WTC11 (cell line): ENCODE results near the gene GRPR. TPM values are rescaled to one million over a fixed set of nuclear protein-coding genes. Genes with fewer than 3 reads are reported as not detected.

ENCODE experiments used
- ATAC-seq: fragments of 200-7000 bp; cut with Tn5 transposase; 2 replicates; pipeline ENCODE4 v1.10.0; 2021; ENCODE audit warnings: mild to moderate bottlenecking, moderate library complexity
- CTCF ChIA-PET: fragments of 300-600 bp; sonication (Branson Sonifier 250); formaldehyde crosslinking; loops from one replicate; lab custom pipeline; 2021; ENCODE audit warnings: antibody characterized with exemption; lab: Charles Lee
- POLR2A ChIA-PET: fragments of 350-600 bp; sonication (Branson Sonifier 250); formaldehyde crosslinking; loops from one replicate; lab custom pipeline; 2021; ENCODE audit warnings: antibody characterized with exemption; lab: Charles Lee
- DNase-seq: peaks from one replicate; pipeline ENCODE4 v3.0.0; 2021; ENCODE audit warnings: low spot score
- H3K27ac Mint-ChIP-seq: 2 replicates; pipeline ENCODE4 v1.8.0; 2021; ENCODE audit warnings: mixed read lengths
- H3K27me3 Mint-ChIP-seq: 2 replicates; pipeline ENCODE4 v1.8.0; 2021; ENCODE audit warnings: low read depth, mild to moderate bottlenecking, moderate library complexity, mixed read lengths
- H3K36me3 Mint-ChIP-seq: 2 replicates; pipeline ENCODE4 v1.8.0; 2021; ENCODE audit warnings: mixed read lengths
- H3K4me1 Mint-ChIP-seq: 2 replicates; pipeline ENCODE4 v1.8.0; 2022; ENCODE audit warnings: mixed read lengths
- H3K4me3 Mint-ChIP-seq: 2 replicates; pipeline ENCODE4 v1.8.0; 2021; ENCODE audit warnings: mild to moderate bottlenecking, moderate library complexity, mixed read lengths
- H3K9me3 Mint-ChIP-seq: 2 replicates; pipeline ENCODE4 v1.8.0; 2021; ENCODE audit warnings: mixed read lengths
- ATF1 ChIP-seq: sonication (generic); formaldehyde crosslinking; IDR thresholded peaks from 2 replicates; pipeline ENCODE4 v1.8.1; 2023; ENCODE audit warnings: mild to moderate bottlenecking, moderate library complexity, missing genetic modification reagents
- ATF2 ChIP-seq: sonication (generic); formaldehyde crosslinking; IDR thresholded peaks from 2 replicates; pipeline ENCODE4 v1.8.1; 2022; ENCODE audit warnings: low read depth, missing genetic modification reagents, borderline replicate concordance
- CREB1 ChIP-seq: sonication (generic); formaldehyde crosslinking; IDR thresholded peaks from 2 replicates; pipeline ENCODE4 v1.8.0; 2023; ENCODE audit warnings: mild to moderate bottlenecking, missing genetic modification reagents
- E2F5 ChIP-seq: sonication (generic); formaldehyde crosslinking; IDR thresholded peaks from 2 replicates; pipeline ENCODE4 v1.8.1; 2022; ENCODE audit warnings: mild to moderate bottlenecking, moderate library complexity, missing genetic modification reagents
- EMX1 ChIP-seq: fragments of 250-450 bp; sonication (Bioruptor Pico); IDR thresholded peaks from 2 replicates; pipeline ENCODE4 v1.8.0; 2021; ENCODE audit warnings: mild to moderate bottlenecking
- ETV6 ChIP-seq: sonication (generic); formaldehyde crosslinking; IDR thresholded peaks from 2 replicates; pipeline ENCODE4 v1.8.1; 2022; ENCODE audit warnings: mild to moderate bottlenecking, missing genetic modification reagents
- FOXJ3 ChIP-seq: sonication (generic); formaldehyde crosslinking; IDR thresholded peaks from 2 replicates; pipeline ENCODE4 v1.9.0; 2021; ENCODE audit warnings: missing genetic modification reagents, mild to moderate bottlenecking, borderline replicate concordance
- FOXK1 ChIP-seq: sonication (generic); formaldehyde crosslinking; IDR thresholded peaks from 2 replicates; pipeline ENCODE4 v1.8.0; 2022; ENCODE audit warnings: mild to moderate bottlenecking, moderate library complexity, missing genetic modification reagents
- GRHL2 ChIP-seq: fragments of 250-450 bp; sonication (Bioruptor Pico); IDR thresholded peaks from 2 replicates; pipeline ENCODE4 v1.8.0; 2022; ENCODE audit warnings: mild to moderate bottlenecking, moderate library complexity; ENCODE audit not compliant: insufficient replicate concordance, severe bottlenecking
- GTF2I ChIP-seq: fragments of 250-450 bp; sonication (Bioruptor Pico); conservative IDR thresholded peaks from 2 replicates; pipeline ENCODE4 v1.4.0; 2021; ENCODE audit warnings: mild to moderate bottlenecking
- HMGXB4 ChIP-seq: sonication (generic); formaldehyde crosslinking; IDR thresholded peaks from 2 replicates; pipeline ENCODE4 v1.8.1; 2023; ENCODE audit warnings: mild to moderate bottlenecking, moderate library complexity, missing genetic modification reagents
- KAT7 ChIP-seq: sonication (generic); formaldehyde crosslinking; IDR thresholded peaks from 2 replicates; pipeline ENCODE4 v1.8.1; 2023; ENCODE audit warnings: missing genetic modification reagents, mild to moderate bottlenecking, borderline replicate concordance
- MLX ChIP-seq: sonication (generic); formaldehyde crosslinking; IDR thresholded peaks from 2 replicates; pipeline ENCODE4 v1.8.1; 2023; ENCODE audit warnings: mild to moderate bottlenecking, missing genetic modification reagents, moderate library complexity
- MXD4 ChIP-seq: fragments of 250-450 bp; sonication (Bioruptor Pico); IDR thresholded peaks from 2 replicates; pipeline ENCODE4 v1.8.0; 2021; ENCODE audit warnings: mild to moderate bottlenecking, moderate library complexity, borderline replicate concordance
- MYBL2 ChIP-seq: sonication (generic); formaldehyde crosslinking; IDR thresholded peaks from 2 replicates; pipeline ENCODE4 v1.8.1; 2023; ENCODE audit warnings: mild to moderate bottlenecking, moderate library complexity, missing genetic modification reagents
- NFE2L1 ChIP-seq: sonication (generic); formaldehyde crosslinking; IDR thresholded peaks from 2 replicates; pipeline ENCODE4 v1.8.1; 2023; ENCODE audit warnings: missing genetic modification reagents
- PREB ChIP-seq: sonication (generic); formaldehyde crosslinking; IDR thresholded peaks from 2 replicates; pipeline ENCODE4 v1.8.1; 2022; ENCODE audit warnings: mild to moderate bottlenecking, missing genetic modification reagents, moderate library complexity, borderline replicate concordance
- SMAD4 ChIP-seq: sonication (generic); formaldehyde crosslinking; IDR thresholded peaks from 2 replicates; pipeline ENCODE4 v1.8.0; 2022; ENCODE audit warnings: mild to moderate bottlenecking, missing genetic modification reagents
- SOX15 ChIP-seq: fragments of 250-450 bp; sonication (Bioruptor Pico); IDR thresholded peaks from 2 replicates; pipeline ENCODE4 v1.9.0; 2021; ENCODE audit warnings: mild to moderate bottlenecking
- TEAD4 ChIP-seq: sonication (generic); formaldehyde crosslinking; IDR thresholded peaks from 2 replicates; pipeline ENCODE4 v1.8.0; 2022; ENCODE audit warnings: mild to moderate bottlenecking, missing genetic modification reagents
- ZNF138 ChIP-seq: sonication (generic); formaldehyde crosslinking; conservative IDR thresholded peaks from 2 replicates; pipeline ENCODE4 v1.8.1; 2022; ENCODE audit warnings: mild to moderate bottlenecking, moderate library complexity, missing genetic modification reagents
- ZNF512 ChIP-seq: sonication (generic); formaldehyde crosslinking; IDR thresholded peaks from 2 replicates; pipeline ENCODE4 v1.8.1; 2022; ENCODE audit warnings: missing genetic modification reagents, borderline replicate concordance
- ZNF532 ChIP-seq: fragments of 250-450 bp; sonication (Bioruptor Pico); IDR thresholded peaks from 2 replicates; pipeline ENCODE4 v1.9.0; 2021; ENCODE audit warnings: mild to moderate bottlenecking, borderline replicate concordance
- ZSCAN18 ChIP-seq: fragments of 250-450 bp; sonication (Bioruptor Pico); IDR thresholded peaks from 2 replicates; pipeline ENCODE4 v2.1.2; 2022; ENCODE audit warnings: mild to moderate bottlenecking, moderate library complexity
- total RNA-seq: library from RNA; stranded (reverse); gene quantifications from 3 replicates; pipeline ENCODE4 v1.2.3, GENCODE V29; 2021

Gene GRPR
- total RNA-seq, 1 experiment from 2014 or later: 8.9 TPM

GRCh38 chrX:16101581-16101980 lies 21.8 kb upstream of the GRPR start:
- Mint-ChIP-seq H3K27ac (no peak overlapping the region), H3K36me3 (no peaks in the 10 kb centered on the region)
- no peak for ATAC-seq
- POLR2A ChIA-PET: no interaction called here
- CTCF ChIA-PET: no interaction called here
- TF ChIP-seq CREB1 (CRISPR knock-in tag) (no peak), ZNF532 (CRISPR knock-in tag) (no peak), ETV6 (CRISPR knock-in tag) (no peak), HMGXB4 (no peak), MXD4 (CRISPR knock-in tag) (no peak), GTF2I (CRISPR knock-in tag) (no peak), MLX (CRISPR knock-in tag) (no peak), ZNF138 (CRISPR knock-in tag) (no peak), TEAD4 (no peak), FOXK1 (CRISPR knock-in tag) (no peak), EMX1 (CRISPR knock-in tag) (no peak), ZSCAN18 (CRISPR knock-in tag) (no peak), KAT7 (no peak), GRHL2 (CRISPR knock-in tag) (no peak), FOXJ3 (no peak), NFE2L1 (CRISPR knock-in tag) (no peak), ATF2 (CRISPR knock-in tag) (no peak)
- TF ChIP-seq, all 79 proteins: peak for 0
- no peak for DNase-seq
- peaks cover 12% of the 10 kb centered on the region for H3K4me1 Mint-ChIP-seq
- H3K4me3 Mint-ChIP-seq: no peak overlapping the region
- H3K27me3 Mint-ChIP-seq: peaks cover 2% of the 10 kb centered on the region; the same call in 1 of the 2 replicates
- no peaks in the 10 kb centered on the region for H3K9me3 Mint-ChIP-seq

GRCh38 chrX:16103625-16104024 lies 19.7 kb upstream of the GRPR start:
- no peak overlapping the region for H3K4me3 Mint-ChIP-seq
- H3K36me3 Mint-ChIP-seq: no peaks in the 10 kb centered on the region; the same call in 1 of the 2 replicates
- H3K9me3 Mint-ChIP-seq: peaks cover 4% of the 10 kb centered on the region
- no peak for ATAC-seq
- CTCF ChIA-PET: no interaction called here
- peaks cover 2% of the 10 kb centered on the region; the same call in 1 of the 2 replicates for H3K27me3 Mint-ChIP-seq
- DNase-seq: no peak
- peaks cover 9% of the 10 kb centered on the region for H3K4me1 Mint-ChIP-seq
- no peak overlapping the region for H3K27ac Mint-ChIP-seq
- POLR2A ChIA-PET: no interaction called here
- no peak for TF ChIP-seq E2F5
- no peak for TF ChIP-seq MYBL2
- no peak for TF ChIP-seq ZNF512
- no peak for TF ChIP-seq ATF1 (CRISPR knock-in tag)
- no peak for TF ChIP-seq PREB (CRISPR knock-in tag)
- TF ChIP-seq SMAD4 (CRISPR knock-in tag): no peak
- TF ChIP-seq SOX15 (CRISPR knock-in tag): no peak
